Activated T-cell treated with anti-CD3 and anti-CD28 coated beads, Interleukin-2, amount 50 U/mL, for 4 hours (primary cell): ENCODE data around the gene RASSF7. TPM values are rescaled to one million over a fixed set of nuclear protein-coding genes. Genes with fewer than 3 reads are reported as not detected.
A peak's percentile ranks its signal among the peaks of the same experiment; 100 is the strongest.

Experiments used
- ATAC-seq, 2 donors: fragments of 200-7000 bp; cut with Tn5 transposase; one replicate each; pipeline ENCODE4 v1.10.0; 2021
- DNase-seq: peaks from one replicate; pipeline ENCODE4 v3.0.0-alpha.2; 2020
- H3K27me3 Mint-ChIP-seq: one replicate; pipeline ENCODE4 v1.8.0; 2021; ENCODE audit warnings: low read depth, mixed read lengths
- H3K36me3 Mint-ChIP-seq: one replicate; pipeline ENCODE4 v1.8.0; 2022; ENCODE audit warnings: mixed read lengths; ENCODE audit not compliant: insufficient read depth
- H3K4me1 Mint-ChIP-seq: one replicate; pipeline ENCODE4 v1.8.0; 2021; ENCODE audit warnings: low read depth, mixed read lengths
- H3K4me3 Mint-ChIP-seq: one replicate; pipeline ENCODE4 v1.8.0; 2021; ENCODE audit warnings: mild to moderate bottlenecking, moderate library complexity, mixed read lengths
- H3K9me3 Mint-ChIP-seq: one replicate; pipeline ENCODE4 v1.8.0; 2021; ENCODE audit warnings: mixed read lengths
- total RNA-seq, 3 donors: library from RNA; stranded (reverse); gene quantifications; one replicate each; pipeline ENCODE4 v1.2.1, GENCODE V29; 2021

Gene RASSF7
- total RNA-seq, 3 donors from 2014 or later: 15.1 to 17.4 (median 16.1) TPM

GRCh38 chr11:592501-592900 lies 31.7 kb downstream of the RASSF7 start:
- Mint-ChIP-seq H3K4me1 (peaks cover 8% of the 10 kb centered on the region), H3K9me3 (no peaks in the 10 kb centered on the region), H3K4me3 (no peak overlapping the region), H3K27me3 (no peaks in the 10 kb centered on the region), H3K36me3 (peaks cover 37% of the 10 kb centered on the region)
- ATAC-seq (no peak), DNase-seq (no peak)

- ATAC-seq (no peak), DNase-seq (no peak)
- Mint-ChIP-seq H3K36me3 (peaks cover 33% of the 10 kb centered on the region), H3K4me3 (no peak overlapping the region), H3K27me3 (no peaks in the 10 kb centered on the region), H3K4me1 (peaks cover 4% of the 10 kb centered on the region), H3K9me3 (no peaks in the 10 kb centered on the region)
These were observed 32.1 kb downstream of the RASSF7 start for GRCh38 chr11:592918-593317.

- no peaks in the 10 kb centered on the region for H3K4me1 Mint-ChIP-seq
- H3K36me3 Mint-ChIP-seq: peaks cover 30% of the 10 kb centered on the region
- no peak for ATAC-seq
- H3K9me3 Mint-ChIP-seq: no peaks in the 10 kb centered on the region
- no peak for DNase-seq
- no peak overlapping the region for H3K4me3 Mint-ChIP-seq
- no peaks in the 10 kb centered on the region for H3K27me3 Mint-ChIP-seq
These were observed 32.6 kb downstream of the RASSF7 start for GRCh38 chr11:593347-593746.

GRCh38 chr11:595400-595799 lies 34.6 kb downstream of the RASSF7 start:
- Mint-ChIP-seq H3K9me3 (no peaks in the 10 kb centered on the region), H3K4me3 (no peak overlapping the region), H3K27me3 (no peaks in the 10 kb centered on the region), H3K36me3 (peaks cover 24% of the 10 kb centered on the region), H3K4me1 (no peaks in the 10 kb centered on the region)
- no peak for DNase-seq
- no peak for ATAC-seq

- DNase-seq (no peak), ATAC-seq (peak in 1 of 2 donors; percentile 41)
- H3K27me3 Mint-ChIP-seq: no peaks in the 10 kb centered on the region
- H3K4me1 Mint-ChIP-seq: no peaks in the 10 kb centered on the region
- no peaks in the 10 kb centered on the region for H3K9me3 Mint-ChIP-seq
- peaks cover 25% of the 10 kb centered on the region for H3K36me3 Mint-ChIP-seq
- no peak overlapping the region for H3K4me3 Mint-ChIP-seq
These were observed 35.6 kb downstream of the RASSF7 start for GRCh38 chr11:596374-596773.

- Mint-ChIP-seq H3K4me1 (no peaks in the 10 kb centered on the region), H3K4me3 (no peak overlapping the region), H3K9me3 (no peaks in the 10 kb centered on the region), H3K36me3 (peaks cover 25% of the 10 kb centered on the region), H3K27me3 (no peaks in the 10 kb centered on the region)
- ATAC-seq (peak in 1 of 2 donors; percentile 49), DNase-seq (no peak)
These were observed 36.5 kb downstream of the RASSF7 start for GRCh38 chr11:597166-597725.

GRCh38 chr11:598005-598680 lies 37.4 kb downstream of the RASSF7 start:
- H3K4me3 Mint-ChIP-seq: no peak overlapping the region
- H3K4me1 Mint-ChIP-seq: no peaks in the 10 kb centered on the region
- H3K27me3 Mint-ChIP-seq: no peaks in the 10 kb centered on the region
- no peak for ATAC-seq
- H3K9me3 Mint-ChIP-seq: no peaks in the 10 kb centered on the region
- H3K36me3 Mint-ChIP-seq: peaks cover 19% of the 10 kb centered on the region
- no peak for DNase-seq

- Mint-ChIP-seq H3K4me1 (no peaks in the 10 kb centered on the region), H3K9me3 (no peaks in the 10 kb centered on the region), H3K4me3 (no peak overlapping the region), H3K27me3 (no peaks in the 10 kb centered on the region), H3K36me3 (peaks cover 23% of the 10 kb centered on the region)
- no peak for ATAC-seq
- no peak for DNase-seq
These were observed 40.9 kb downstream of the RASSF7 start for GRCh38 chr11:601573-602245.

GRCh38 chr11:603154-603553 lies 42.4 kb downstream of the RASSF7 start:
- H3K27me3 Mint-ChIP-seq: no peaks in the 10 kb centered on the region
- H3K4me3 Mint-ChIP-seq: no peak overlapping the region
- peaks cover 22% of the 10 kb centered on the region for H3K36me3 Mint-ChIP-seq
- ATAC-seq (no peak), DNase-seq (no peak)
- no peaks in the 10 kb centered on the region for H3K4me1 Mint-ChIP-seq
- no peaks in the 10 kb centered on the region for H3K9me3 Mint-ChIP-seq

- Mint-ChIP-seq H3K27me3 (no peaks in the 10 kb centered on the region), H3K4me1 (no peaks in the 10 kb centered on the region), H3K4me3 (no peak overlapping the region), H3K9me3 (no peaks in the 10 kb centered on the region), H3K36me3 (peaks cover 17% of the 10 kb centered on the region)
- ATAC-seq (no peak), DNase-seq (no peak)
These were observed 44.7 kb downstream of the RASSF7 start for GRCh38 chr11:605286-606129.

GRCh38 chr11:606245-606644 lies 45.5 kb downstream of the RASSF7 start:
- H3K36me3 Mint-ChIP-seq: peaks cover 20% of the 10 kb centered on the region
- DNase-seq (no peak), ATAC-seq (no peak)
- H3K9me3 Mint-ChIP-seq: no peaks in the 10 kb centered on the region
- H3K27me3 Mint-ChIP-seq: no peaks in the 10 kb centered on the region
- no peak overlapping the region for H3K4me3 Mint-ChIP-seq
- no peaks in the 10 kb centered on the region for H3K4me1 Mint-ChIP-seq

GRCh38 chr11:607020-607780 lies 46.4 kb downstream of the RASSF7 start:
- Mint-ChIP-seq H3K36me3 (peaks cover 20% of the 10 kb centered on the region), H3K4me3 (no peak overlapping the region), H3K27me3 (no peaks in the 10 kb centered on the region), H3K4me1 (no peaks in the 10 kb centered on the region), H3K9me3 (no peaks in the 10 kb centered on the region)
- ATAC-seq (no peak), DNase-seq (no peak)

GRCh38 chr11:607971-608659 lies 47.3 kb downstream of the RASSF7 start:
- Mint-ChIP-seq H3K4me1 (peaks cover 2% of the 10 kb centered on the region), H3K27me3 (no peaks in the 10 kb centered on the region), H3K9me3 (no peaks in the 10 kb centered on the region), H3K36me3 (peaks cover 22% of the 10 kb centered on the region), H3K4me3 (no peak overlapping the region)
- DNase-seq (no peak), ATAC-seq (no peak)
